HUES64 (cell line): ENCODE data around the gene TNFAIP1.
"Not testable (repeated sequence)": the region's sequence is repeated elsewhere in the genome, so short reads cannot be mapped to it uniquely, and the experiment has no call there.

Experiments used
- H3K27ac ChIP-seq: 2 replicates; pipeline ENCODE4 v1.7.0; 2013; ENCODE audit warnings: low read depth, low read length, inconsistent platforms
- H3K27me3 ChIP-seq: 2 replicates; pipeline ENCODE4 v1.6.1; 2013; ENCODE audit warnings: mild to moderate bottlenecking, low read length; ENCODE audit not compliant: insufficient read depth
- H3K36me3 ChIP-seq: 2 replicates; pipeline ENCODE4 v1.6.1; 2013; ENCODE audit warnings: mild to moderate bottlenecking, low read length; ENCODE audit not compliant: insufficient read depth
- H3K4me1 ChIP-seq: 2 replicates; pipeline ENCODE4 v1.6.1; 2013; ENCODE audit warnings: mild to moderate bottlenecking, low read length, moderate library complexity; ENCODE audit not compliant: insufficient read depth
- H3K4me3 ChIP-seq: 2 replicates; pipeline ENCODE4 v1.5.1; 2013; ENCODE audit warnings: mild to moderate bottlenecking, low read length, moderate library complexity
- H3K9ac ChIP-seq: 2 replicates; pipeline ENCODE4 v1.6.1; 2013; ENCODE audit warnings: mild to moderate bottlenecking, low read depth, low read length
- H3K9me3 ChIP-seq: 2 replicates; pipeline ENCODE4 v1.6.1; 2013; ENCODE audit warnings: low read depth, low read length; ENCODE audit not compliant: insufficient read depth
- WGBS: fragments of 150-250, 120-280 bp; methylation state at CpG from one replicate; pipeline ENCODE4 v1.1.7; 2013; ENCODE audit warnings: missing lambda C conversion rate; 5-methylcytosine and 5-hydroxymethylcytosine counted together

Gene TNFAIP1

DNA sequence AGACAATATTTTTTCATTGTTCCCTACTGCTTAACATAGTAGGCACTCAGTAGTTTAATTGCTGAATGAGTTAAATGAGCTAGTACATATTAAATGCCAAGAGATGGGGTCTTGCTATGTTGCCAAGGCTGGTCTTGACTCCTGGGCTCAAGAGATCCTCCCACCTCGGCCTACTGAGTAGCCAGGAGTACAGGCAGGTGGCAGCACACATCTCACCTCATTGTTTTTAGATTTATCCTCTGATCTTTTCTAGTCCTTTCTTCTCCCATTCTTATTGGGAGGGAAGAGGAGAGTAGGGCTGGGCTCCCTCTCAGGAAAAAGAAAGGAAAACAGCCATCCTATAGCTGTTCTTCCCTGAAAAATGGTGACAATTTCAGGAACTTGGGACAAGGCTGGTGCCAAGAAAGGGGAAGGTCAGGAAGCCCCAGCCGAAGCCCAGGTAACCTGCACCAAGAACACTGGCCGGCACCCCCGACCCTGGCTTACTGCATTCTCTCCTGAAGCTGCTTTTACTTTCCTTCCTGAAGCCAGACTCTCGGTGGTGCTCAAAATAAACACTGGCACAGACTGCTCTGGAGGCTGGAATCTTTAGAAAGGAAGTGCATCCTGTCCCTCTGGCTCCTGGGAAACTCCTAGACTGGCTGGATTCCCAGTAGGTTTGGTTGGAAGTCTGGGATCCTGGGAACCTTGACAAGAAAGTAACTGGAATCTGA lies 2.7 kb downstream of the TNFAIP1 start:
- H3K9ac ChIP-seq, result no peak overlapping the region
- no peak overlapping the region for H3K27ac ChIP-seq
- no peaks in the 10 kb centered on the region for H3K9me3 ChIP-seq
- peaks cover 12% of the 10 kb centered on the region; the same call in 1 of the 2 replicates for H3K4me1 ChIP-seq
- peaks cover 35% of the 10 kb centered on the region for H3K36me3 ChIP-seq
- WGBS, result 81% methylated on average over 5 of the region's 5 CpGs
- H3K27me3 ChIP-seq, result no peaks in the 10 kb centered on the region
- H3K4me3 ChIP-seq, result no peak overlapping the region

DNA sequence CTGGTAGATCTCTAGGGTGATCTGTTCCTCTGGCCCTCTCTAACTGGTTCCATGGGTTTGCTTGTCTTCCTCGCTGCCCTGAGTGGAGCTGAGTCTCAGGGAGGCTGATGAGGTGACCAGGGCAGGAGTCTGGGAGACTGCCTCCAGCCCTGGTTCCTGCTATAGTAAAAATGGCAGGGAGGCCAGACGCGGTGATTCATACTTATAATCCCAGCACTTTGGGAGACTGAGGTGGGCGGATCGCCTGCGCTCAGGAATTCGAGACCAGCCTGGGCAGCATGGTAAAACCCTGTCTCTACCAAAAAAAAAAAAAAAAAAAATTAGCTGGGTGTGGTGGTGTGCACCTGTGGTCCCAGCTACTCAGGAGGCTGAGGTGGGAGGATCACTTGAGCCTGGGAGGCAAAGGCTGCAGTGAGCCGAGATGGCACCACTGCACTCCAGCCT lies 3.2 kb downstream of the TNFAIP1 start:
- not testable (repeated sequence) for H3K9me3 ChIP-seq, H3K27me3 ChIP-seq, H3K27ac ChIP-seq, H3K4me3 ChIP-seq, H3K9ac ChIP-seq
- 96% methylated on average over 5 of the region's 8 CpGs for WGBS
- Histone ChIP-seq H3K4me1 (peaks cover 12% of the 10 kb centered on the region; the same call in 1 of the 2 replicates), H3K36me3 (peaks cover 40% of the 10 kb centered on the region)

DNA sequence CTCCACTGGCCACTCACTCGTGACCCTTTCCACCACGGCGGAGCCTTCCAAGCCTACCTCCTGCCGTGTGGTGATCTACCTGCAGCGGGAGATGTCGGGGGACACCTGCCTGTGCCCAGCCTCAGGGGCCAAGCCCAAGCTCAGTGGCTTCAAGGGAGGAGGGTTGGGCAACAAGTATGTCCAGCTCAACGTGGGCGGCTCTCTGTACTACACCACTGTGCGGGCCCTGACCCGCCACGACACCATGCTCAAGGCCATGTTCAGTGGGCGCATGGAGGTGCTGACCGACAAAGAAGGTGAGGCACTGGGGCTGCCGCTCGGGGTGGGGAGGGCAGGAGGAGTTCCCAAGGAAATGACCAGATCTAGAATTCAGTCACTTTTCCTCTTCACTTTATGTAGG lies 3.9 kb downstream of the TNFAIP1 start:
- H3K36me3 ChIP-seq, result peaks cover 46% of the 10 kb centered on the region
- H3K9ac ChIP-seq, result no peak overlapping the region
- no peak overlapping the region for H3K27ac ChIP-seq
- peaks cover 12% of the 10 kb centered on the region; the same call in 1 of the 2 replicates for H3K4me1 ChIP-seq
- no peak overlapping the region for H3K4me3 ChIP-seq
- H3K9me3 ChIP-seq, result no peaks in the 10 kb centered on the region
- no peaks in the 10 kb centered on the region for H3K27me3 ChIP-seq
- 95% methylated on average over 15 of the region's 15 CpGs for WGBS

DNA sequence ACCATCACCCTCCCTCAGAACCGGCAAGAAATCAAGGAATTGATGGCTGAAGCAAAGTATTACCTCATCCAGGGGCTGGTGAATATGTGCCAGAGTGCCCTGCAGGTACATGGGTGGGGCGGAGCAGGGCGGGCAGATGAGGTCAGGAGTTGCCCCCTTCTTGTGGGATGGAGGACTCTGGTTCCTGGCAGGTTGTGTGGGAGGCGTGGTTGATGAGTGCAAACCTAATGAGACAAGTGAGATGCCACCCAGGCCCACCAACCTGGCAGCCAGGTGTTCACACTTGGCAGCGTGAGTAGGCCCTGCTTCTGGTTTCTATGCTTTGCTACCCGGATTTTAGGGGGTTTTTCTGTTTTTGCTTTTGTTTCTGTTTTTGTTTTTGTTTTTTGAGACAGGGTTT lies 4.8 kb downstream of the TNFAIP1 start:
- no peak overlapping the region for H3K27ac ChIP-seq
- peaks cover 56% of the 10 kb centered on the region for H3K36me3 ChIP-seq
- peaks cover 9% of the 10 kb centered on the region; the same call in 1 of the 2 replicates for H3K4me1 ChIP-seq
- no peak overlapping the region for H3K9ac ChIP-seq
- 98% methylated on average over 6 of the region's 6 CpGs for WGBS
- no peaks in the 10 kb centered on the region for H3K27me3 ChIP-seq
- H3K4me3 ChIP-seq, result no peak overlapping the region
- no peaks in the 10 kb centered on the region for H3K9me3 ChIP-seq

DNA sequence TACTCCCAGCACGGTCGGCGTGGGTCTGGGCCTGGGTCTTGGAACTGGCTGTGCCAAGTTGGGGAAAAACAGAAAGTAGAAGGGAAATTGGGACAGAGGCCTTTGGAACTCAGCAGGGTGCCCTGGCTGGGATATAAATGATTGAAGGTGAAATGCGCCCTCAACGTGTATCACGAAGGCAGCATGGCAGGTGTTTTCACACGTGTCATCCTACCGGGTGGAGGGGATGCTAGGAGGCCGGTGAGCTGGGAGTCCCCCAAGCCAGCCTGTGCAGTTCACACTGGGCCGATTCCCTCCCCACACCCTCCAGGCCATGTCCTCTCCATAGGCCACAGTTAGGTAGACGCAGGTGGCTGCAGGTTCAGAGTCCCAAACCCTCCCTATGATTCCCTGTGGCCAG lies 6.0 kb downstream of the TNFAIP1 start:
- 94% methylated on average over 11 of the region's 11 CpGs for WGBS
- no peaks in the 10 kb centered on the region for H3K27me3 ChIP-seq
- no peak overlapping the region for H3K9ac ChIP-seq
- peaks cover 8% of the 10 kb centered on the region; the same call in 1 of the 2 replicates for H3K4me1 ChIP-seq
- H3K9me3 ChIP-seq, result no peaks in the 10 kb centered on the region
- H3K4me3 ChIP-seq, result no peak overlapping the region
- H3K36me3 ChIP-seq, result peaks cover 66% of the 10 kb centered on the region
- no peak overlapping the region for H3K27ac ChIP-seq

DNA sequence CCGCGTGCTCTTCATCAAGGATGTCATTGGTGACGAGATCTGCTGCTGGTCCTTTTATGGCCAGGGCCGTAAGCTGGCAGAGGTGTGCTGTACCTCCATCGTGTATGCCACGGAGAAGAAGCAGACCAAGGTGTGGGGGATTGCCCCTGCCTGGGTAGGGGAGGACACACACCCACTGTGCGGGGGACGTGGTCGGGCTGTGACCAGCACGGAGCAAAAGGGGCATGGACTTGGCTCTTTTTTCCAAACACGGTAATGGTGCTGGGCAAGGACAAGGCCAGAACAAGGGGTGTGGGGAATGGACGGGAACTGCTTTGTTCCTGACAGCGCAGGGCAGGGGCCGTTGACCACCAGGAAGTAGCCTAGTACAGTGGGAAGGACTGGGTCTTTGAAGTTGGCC lies 6.8 kb downstream of the TNFAIP1 start:
- H3K9me3 ChIP-seq, result no peaks in the 10 kb centered on the region
- no peak overlapping the region for H3K9ac ChIP-seq
- H3K4me3 ChIP-seq, result no peak overlapping the region
- H3K27me3 ChIP-seq, result no peaks in the 10 kb centered on the region
- peaks cover 74% of the 10 kb centered on the region for H3K36me3 ChIP-seq
- 95% methylated on average over 14 of the region's 14 CpGs for WGBS
- H3K27ac ChIP-seq, result no peak overlapping the region
- peaks cover 2% of the 10 kb centered on the region; the same call in 1 of the 2 replicates for H3K4me1 ChIP-seq

DNA sequence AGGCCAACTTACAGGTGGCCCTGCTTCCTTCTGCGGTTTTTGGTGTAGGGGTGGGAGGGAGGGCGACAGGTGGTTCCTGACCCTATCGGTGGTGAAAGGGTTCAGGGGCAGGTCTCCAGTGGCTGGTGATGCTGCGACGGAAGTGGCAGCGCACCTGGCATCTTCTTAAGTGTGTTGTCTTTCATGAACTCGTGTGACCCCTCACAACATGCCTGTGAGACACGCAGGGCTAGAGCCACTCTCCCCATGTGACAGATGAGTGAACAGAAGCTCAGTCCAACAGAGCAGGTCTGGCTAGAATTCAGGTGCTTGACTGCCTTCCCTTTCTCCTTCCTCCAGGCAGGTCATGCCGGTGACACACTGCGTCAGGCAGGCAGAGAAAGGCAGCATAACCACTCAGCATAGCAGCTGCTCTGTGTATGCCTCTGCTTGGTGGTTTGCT lies 8.0 kb downstream of the TNFAIP1 start:
- 97% methylated on average over 10 of the region's 10 CpGs for WGBS
- H3K27ac ChIP-seq, result no peak overlapping the region
- H3K9ac ChIP-seq, result no peak overlapping the region
- H3K4me1 ChIP-seq, result peaks cover 2% of the 10 kb centered on the region; the same call in 1 of the 2 replicates
- no peaks in the 10 kb centered on the region for H3K9me3 ChIP-seq
- peaks cover 85% of the 10 kb centered on the region for H3K36me3 ChIP-seq
- H3K4me3 ChIP-seq, result no peak overlapping the region
- H3K27me3 ChIP-seq, result no peaks in the 10 kb centered on the region

DNA sequence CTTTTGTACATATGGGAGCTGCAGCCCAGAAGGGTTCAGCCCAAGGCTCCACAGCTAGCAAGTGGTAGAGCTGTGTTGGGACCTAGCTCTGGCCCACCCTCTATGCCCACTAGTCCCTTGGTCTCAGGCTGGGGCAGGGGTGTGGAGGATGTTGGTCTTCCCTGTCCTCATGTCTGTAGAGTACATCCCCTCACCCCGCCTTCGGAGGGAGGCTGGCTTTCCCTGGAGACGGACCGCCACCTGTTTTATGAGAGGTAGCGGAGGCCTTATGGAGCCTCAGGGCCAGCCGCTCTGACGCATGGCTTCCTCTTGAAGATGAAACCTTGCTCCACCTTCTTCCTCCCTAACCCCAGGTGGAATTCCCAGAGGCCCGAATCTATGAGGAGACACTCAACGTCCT lies 8.4 kb downstream of the TNFAIP1 start:
- peaks cover 90% of the 10 kb centered on the region for H3K36me3 ChIP-seq
- no peak overlapping the region for H3K27ac ChIP-seq
- H3K9me3 ChIP-seq, result no peaks in the 10 kb centered on the region
- 95% methylated on average over 9 of the region's 9 CpGs for WGBS
- no peak overlapping the region for H3K9ac ChIP-seq
- H3K27me3 ChIP-seq, result no peaks in the 10 kb centered on the region
- no peak overlapping the region for H3K4me3 ChIP-seq
- H3K4me1 ChIP-seq, result peaks cover 2% of the 10 kb centered on the region; the same call in 1 of the 2 replicates

DNA sequence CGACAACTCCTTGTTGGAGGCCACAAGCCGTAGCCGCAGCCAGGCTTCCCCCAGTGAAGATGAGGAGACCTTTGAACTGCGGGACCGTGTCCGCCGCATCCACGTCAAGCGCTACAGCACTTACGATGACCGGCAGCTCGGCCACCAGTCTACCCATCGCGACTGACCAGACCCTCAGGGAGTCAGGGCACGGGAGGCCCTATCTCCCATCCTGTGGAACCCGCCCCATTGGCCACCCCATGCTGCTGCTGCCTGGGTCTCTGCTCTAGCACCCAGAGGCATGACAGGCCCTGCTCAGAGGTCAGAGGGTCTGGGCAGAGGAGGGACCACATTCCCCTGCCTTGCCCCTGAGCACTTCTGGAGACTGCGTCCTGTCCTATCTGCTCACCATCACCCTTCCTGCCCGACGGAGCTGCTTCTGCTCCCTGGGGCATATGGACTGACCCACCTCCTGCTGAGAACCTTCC lies 8.9 kb downstream of the TNFAIP1 start:
- 95% methylated on average over 19 of the region's 19 CpGs for WGBS
- Histone ChIP-seq H3K27me3 (no peaks in the 10 kb centered on the region), H3K9me3 (no peaks in the 10 kb centered on the region), H3K4me1 (peaks cover 2% of the 10 kb centered on the region; the same call in 1 of the 2 replicates), H3K4me3 (no peak overlapping the region), H3K36me3 (peaks cover 94% of the 10 kb centered on the region), H3K27ac (no peak overlapping the region), H3K9ac (no peak overlapping the region)

DNA sequence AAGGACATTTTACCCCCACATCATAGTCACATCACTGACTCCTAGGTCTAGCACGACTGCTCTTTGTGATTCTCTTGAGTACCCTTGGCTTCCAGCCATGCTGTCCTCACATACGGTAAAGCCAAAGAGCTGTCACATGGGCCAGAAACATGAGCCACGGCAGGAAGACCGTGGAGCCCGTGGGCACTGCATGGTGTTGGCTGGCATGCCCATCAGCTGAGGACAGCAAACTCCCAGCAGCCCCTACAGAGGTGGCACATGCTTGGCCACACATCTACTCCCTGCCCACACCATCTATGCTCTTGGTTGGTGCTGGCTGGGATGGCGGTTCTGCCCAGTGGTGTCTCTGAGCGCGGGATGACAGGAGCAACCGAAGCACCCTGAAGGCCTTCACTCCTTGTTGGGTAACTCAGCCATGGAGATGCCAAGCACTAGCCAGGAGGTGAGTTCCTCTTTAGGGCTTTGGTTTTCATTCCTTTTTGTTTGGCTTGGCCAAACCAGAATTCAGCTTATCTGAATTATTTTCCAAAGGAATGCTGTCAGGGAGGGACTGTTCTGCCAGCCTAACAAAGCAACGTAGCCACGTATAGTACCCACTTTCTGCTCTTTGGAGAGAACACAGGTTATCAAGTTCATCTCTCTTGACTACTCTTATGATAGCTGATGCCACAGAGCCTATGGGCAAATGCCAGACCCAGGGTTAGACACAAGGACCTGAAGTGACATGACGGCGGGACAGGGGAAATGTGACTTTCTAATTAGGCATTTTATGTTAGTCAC lies 10.0 kb downstream of the TNFAIP1 start:
- H3K4me1 ChIP-seq, result peaks cover 2% of the 10 kb centered on the region; the same call in 1 of the 2 replicates
- no peaks in the 10 kb centered on the region for H3K9me3 ChIP-seq
- peaks cover 95% of the 10 kb centered on the region for H3K36me3 ChIP-seq
- no peaks in the 10 kb centered on the region for H3K27me3 ChIP-seq
- WGBS, result 91% methylated on average over 13 of the region's 13 CpGs
- H3K4me3 ChIP-seq, result no peak overlapping the region
- peak overlapping the region; percentile 63; the same call in 1 of the 2 replicates for H3K27ac ChIP-seq
- H3K9ac ChIP-seq, result no peak overlapping the region

DNA sequence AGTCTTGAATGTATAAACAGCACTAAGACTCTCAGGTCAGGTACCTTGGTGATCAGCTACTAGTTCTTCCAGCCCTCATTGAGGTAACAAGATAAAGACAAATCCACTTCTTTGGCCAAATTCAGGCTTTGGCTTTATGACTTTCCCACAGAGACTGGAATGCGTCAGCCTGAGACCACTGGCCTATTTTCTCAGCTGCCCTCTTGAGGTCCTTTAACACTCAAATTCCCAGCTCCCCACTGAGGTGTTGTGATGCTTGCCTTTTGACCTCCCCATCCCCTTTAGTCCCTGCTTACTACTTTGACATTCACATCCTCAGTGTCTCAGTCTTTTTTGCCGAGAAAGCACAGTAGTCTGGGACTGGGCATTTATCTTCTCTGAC lies 10.6 kb downstream of the TNFAIP1 start:
- Histone ChIP-seq H3K9ac (no peak overlapping the region), H3K36me3 (peaks cover 96% of the 10 kb centered on the region), H3K4me3 (no peak overlapping the region), H3K27me3 (no peaks in the 10 kb centered on the region), H3K4me1 (peaks cover 2% of the 10 kb centered on the region; the same call in 1 of the 2 replicates), H3K9me3 (no peaks in the 10 kb centered on the region), H3K27ac (peak overlapping the region; percentile 63; the same call in 1 of the 2 replicates)
- WGBS, result 63% methylated on average over 2 of the region's 2 CpGs
